Measurements from ENCODE around the gene CTXN3. TPM values are rescaled to one million over a fixed set of nuclear protein-coding genes. Genes with fewer than 3 reads are reported as not detected.

CTXN3 gene
- total and polyA plus RNA-seq, 4 donors: not detected

- TF ChIP-seq CTCF (IDR thresholded peaks at IDR 0.05; ENCODE audit: control extremely low read depth, extremely low read depth): no peak
- Histone ChIP-seq H3K27ac (ENCODE audit: low read depth in 1 of 2, low read length in 1 of 2) (no peak overlapping the region), H3K27me3 (ENCODE audit: control insufficient read depth in 3 of 3, insufficient read depth in 3 of 3, low read length in 2 of 3) (no peaks in the 10 kb centered on the region), H3K9ac (ENCODE audit: insufficient read depth in 1 of 2, low read length in 2 of 2) (no peak overlapping the region), H3K4me3 (no peak overlapping the region), H3K4me1 (ENCODE audit: control insufficient read depth in 5 of 5, insufficient read depth in 5 of 5, low read length in 5 of 5) (peaks cover 0 to 30% (median 13%) of the 10 kb centered on the region in 5 donors), H3K9me3 (ENCODE audit: control insufficient read depth in 4 of 4, insufficient read depth in 3 of 4, low read length in 3 of 4) (no peaks in the 10 kb centered on the region), H3K36me3 (ENCODE audit: control insufficient read depth in 4 of 4, insufficient read depth in 4 of 4, low read length in 4 of 4) (no peaks in the 10 kb centered on the region)
- 86 to 92% methylated on average over 5 of the region's 5 CpGs for WGBS, 2 donors
- ATAC-seq (ENCODE audit: insufficient read depth, low FRiP score): no peak
- DNase-seq: no peak
Measured at GRCh38 chr5:127664093-127664492, 15.2 kb downstream of the CTXN3 start.

DNA sequence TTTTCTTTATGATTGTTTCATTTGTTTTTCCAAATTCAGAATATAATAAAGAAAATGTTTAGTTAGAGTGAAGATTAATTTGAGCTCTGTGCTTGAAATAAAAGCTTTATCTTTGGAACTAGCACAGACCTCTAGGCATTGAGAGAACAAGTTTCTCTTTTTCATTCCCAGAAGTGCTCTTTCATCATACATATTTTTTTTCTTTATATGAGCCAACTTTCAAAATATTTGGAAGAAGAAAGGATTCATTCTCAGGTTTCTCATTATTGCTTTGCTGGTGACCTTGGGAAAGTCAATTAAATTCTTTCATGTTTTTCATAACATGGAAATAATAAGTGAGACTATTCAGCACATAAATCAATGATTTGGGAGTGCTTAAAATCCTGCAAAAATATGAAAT lies 16.8 kb downstream of the CTXN3 start:
- DNase-seq: no peak
- TF ChIP-seq CTCF (IDR thresholded peaks at IDR 0.05; ENCODE audit: control extremely low read depth, extremely low read depth): no peak
- Histone ChIP-seq H3K27ac (ENCODE audit: low read depth in 1 of 2, low read length in 1 of 2) (no peak overlapping the region), H3K9ac (ENCODE audit: insufficient read depth in 1 of 2, low read length in 2 of 2) (no peak overlapping the region), H3K27me3 (ENCODE audit: control insufficient read depth in 3 of 3, insufficient read depth in 3 of 3, low read length in 2 of 3) (no peaks in the 10 kb centered on the region), H3K9me3 (ENCODE audit: control insufficient read depth in 4 of 4, insufficient read depth in 3 of 4, low read length in 3 of 4) (no peaks in the 10 kb centered on the region), H3K4me3 (no peak overlapping the region), H3K4me1 (ENCODE audit: control insufficient read depth in 5 of 5, insufficient read depth in 5 of 5, low read length in 5 of 5) (peaks cover 0 to 27% (median 7%) of the 10 kb centered on the region in 5 donors), H3K36me3 (ENCODE audit: control insufficient read depth in 4 of 4, insufficient read depth in 4 of 4, low read length in 4 of 4) (no peaks in the 10 kb centered on the region)
- no peak for ATAC-seq (ENCODE audit: insufficient read depth, low FRiP score)

DNA sequence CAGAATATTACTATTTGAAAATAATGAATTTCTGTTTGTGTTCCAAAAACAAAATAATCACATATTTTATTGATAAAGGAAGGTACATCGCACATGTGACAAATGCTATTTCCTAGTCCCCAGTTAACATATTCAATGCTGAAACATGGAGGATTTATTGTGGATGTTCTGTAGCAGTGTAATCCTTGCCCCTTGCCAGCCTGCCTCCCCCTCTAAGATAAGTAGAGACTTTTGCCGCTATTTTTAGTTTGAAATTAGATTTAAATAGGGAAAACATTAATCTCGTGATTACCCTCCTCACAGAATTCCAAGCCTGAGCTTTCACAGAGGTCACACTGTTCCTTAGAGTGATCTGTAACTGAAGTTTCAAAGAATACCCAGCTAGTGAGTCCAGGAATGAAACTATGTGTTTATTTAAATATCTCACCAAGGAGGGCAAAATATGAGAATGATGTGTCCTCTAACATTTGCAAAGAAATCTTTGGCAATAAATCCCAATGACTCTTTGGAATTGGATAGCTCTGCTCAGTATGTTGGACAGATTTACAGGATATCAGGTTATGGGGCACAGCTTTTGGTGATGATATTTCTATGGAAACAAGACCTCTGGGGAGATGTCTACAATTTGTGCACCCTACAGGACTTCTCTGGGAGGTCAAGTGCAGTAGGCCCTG lies 17.3 kb downstream of the CTXN3 start:
- Histone ChIP-seq H3K27me3 (ENCODE audit: control insufficient read depth in 3 of 3, insufficient read depth in 3 of 3, low read length in 2 of 3) (no peaks in the 10 kb centered on the region), H3K36me3 (ENCODE audit: control insufficient read depth in 4 of 4, insufficient read depth in 4 of 4, low read length in 4 of 4) (no peaks in the 10 kb centered on the region), H3K9ac (ENCODE audit: insufficient read depth in 1 of 2, low read length in 2 of 2) (no peak overlapping the region), H3K27ac (ENCODE audit: low read depth in 1 of 2, low read length in 1 of 2) (no peak overlapping the region), H3K9me3 (ENCODE audit: control insufficient read depth in 4 of 4, insufficient read depth in 3 of 4, low read length in 3 of 4) (no peaks in the 10 kb centered on the region), H3K4me3 (no peak overlapping the region), H3K4me1 (ENCODE audit: control insufficient read depth in 5 of 5, insufficient read depth in 5 of 5, low read length in 5 of 5) (peaks cover 0 to 27% (median 7%) of the 10 kb centered on the region in 5 donors)
- DNase-seq: no peak
- peak; percentile 53 for ATAC-seq (ENCODE audit: insufficient read depth, low FRiP score)
- WGBS, 2 donors: 77 to 88% methylated on average over 3 of the region's 3 CpGs
- no peak for TF ChIP-seq CTCF (IDR thresholded peaks at IDR 0.05; ENCODE audit: control extremely low read depth, extremely low read depth)

DNA sequence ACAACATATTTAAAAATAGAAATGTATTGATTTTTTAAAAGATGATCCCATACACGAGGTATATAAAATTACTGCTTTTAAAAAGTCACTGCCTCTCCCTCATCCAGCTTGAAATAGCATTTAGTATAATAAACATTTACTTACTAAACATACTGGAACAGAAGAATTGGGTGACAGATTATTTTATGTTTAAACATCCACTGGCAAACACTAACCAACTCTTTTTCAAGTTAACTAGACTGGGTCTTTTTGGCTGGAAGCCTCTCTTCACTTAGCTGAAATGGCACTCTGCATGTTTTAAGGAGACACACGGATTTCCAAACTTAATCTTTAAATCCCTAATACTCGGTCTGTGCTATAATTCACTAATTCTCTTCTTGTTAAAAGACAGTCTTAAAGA lies 19.0 kb downstream of the CTXN3 start:
- DNase-seq (peak in 2 of 3 donors; percentile 69 to 70), ATAC-seq (ENCODE audit: insufficient read depth, low FRiP score) (no peak)
- Histone ChIP-seq H3K4me1 (ENCODE audit: control insufficient read depth in 5 of 5, insufficient read depth in 5 of 5, low read length in 5 of 5) (peaks cover 0 to 27% (median 5%) of the 10 kb centered on the region in 5 donors), H3K4me3 (no peak overlapping the region), H3K9me3 (ENCODE audit: control insufficient read depth in 4 of 4, insufficient read depth in 3 of 4, low read length in 3 of 4) (no peaks in the 10 kb centered on the region), H3K27me3 (ENCODE audit: control insufficient read depth in 3 of 3, insufficient read depth in 3 of 3, low read length in 2 of 3) (no peaks in the 10 kb centered on the region), H3K27ac (ENCODE audit: low read depth in 1 of 2, low read length in 1 of 2) (no peak overlapping the region), H3K36me3 (ENCODE audit: control insufficient read depth in 4 of 4, insufficient read depth in 4 of 4, low read length in 4 of 4) (no peaks in the 10 kb centered on the region), H3K9ac (ENCODE audit: insufficient read depth in 1 of 2, low read length in 2 of 2) (no peak overlapping the region)
- 55 to 67% methylated on average over 3 of the region's 3 CpGs for WGBS, 2 donors
- no peak for TF ChIP-seq CTCF (IDR thresholded peaks at IDR 0.05; ENCODE audit: control extremely low read depth, extremely low read depth)

Data from lung (tissue), 12 donors.